CD4-positive, alpha-beta T cell treated with Interleukin-17A for 1 hour (primary cell): ENCODE data around the gene DIAPH3.
A peak's percentile ranks its signal among the peaks of the same experiment; 100 is the strongest.

Experiments
- DNase-seq: peaks from one replicate; pipeline ENCODE4 v3.0.0-alpha.2; 2020

DIAPH3 gene

GRCh38 chr13:59701261-59701660, 462.5 kb downstream of the DIAPH3 start:
- no peak for DNase-seq

- DNase-seq = no peak
Observed at GRCh38 chr13:59700281-59700680, 463.4 kb downstream of the DIAPH3 start.

GRCh38 chr13:59696271-59696670, 467.5 kb downstream of the DIAPH3 start:
- DNase-seq = no peak

- DNase-seq = no peak
Observed at GRCh38 chr13:59691501-59692066, 472.1 kb downstream of the DIAPH3 start.

- no peak for DNase-seq
Observed at GRCh38 chr13:59690857-59691500, 472.7 kb downstream of the DIAPH3 start.

GRCh38 chr13:59689057-59689456, 474.7 kb downstream of the DIAPH3 start:
- no peak for DNase-seq

- no peak for DNase-seq
Observed at GRCh38 chr13:59686798-59687394, 476.8 kb downstream of the DIAPH3 start.

- no peak for DNase-seq
Observed at GRCh38 chr13:59684105-59684504, 479.6 kb downstream of the DIAPH3 start.

- DNase-seq = no peak
Observed at GRCh38 chr13:59681636-59682311, 482.0 kb downstream of the DIAPH3 start.

- peak; percentile 18 for DNase-seq
Observed at GRCh38 chr13:59680429-59681024, 483.2 kb downstream of the DIAPH3 start.

GRCh38 chr13:59679254-59679653, 484.5 kb downstream of the DIAPH3 start:
- no peak for DNase-seq

- peak; percentile 52 for DNase-seq
Observed at GRCh38 chr13:59677966-59678814, 485.5 kb downstream of the DIAPH3 start.

- DNase-seq = no peak
Observed at GRCh38 chr13:59677430-59677829, 486.3 kb downstream of the DIAPH3 start.

- DNase-seq = no peak
Observed at GRCh38 chr13:59674616-59675015, 489.1 kb downstream of the DIAPH3 start.

- DNase-seq = no peak
Observed at GRCh38 chr13:59673286-59673685, 490.4 kb downstream of the DIAPH3 start.

- no peak for DNase-seq
Observed at GRCh38 chr13:59672445-59672844, 491.3 kb downstream of the DIAPH3 start.

- no peak for DNase-seq
Observed at GRCh38 chr13:59671881-59672280, 491.8 kb downstream of the DIAPH3 start.

- no peak for DNase-seq
Observed at GRCh38 chr13:59666504-59666903, 497.2 kb downstream of the DIAPH3 start.

GRCh38 chr13:59665732-59666131, 498.0 kb downstream of the DIAPH3 start:
- no peak for DNase-seq

- DNase-seq = no peak
Observed at GRCh38 chr13:59665184-59665583, 498.5 kb downstream of the DIAPH3 start.

GRCh38 chr13:59664586-59664985, 499.1 kb downstream of the DIAPH3 start:
- DNase-seq = no peak

GRCh38 chr13:59663707-59664106, 500.0 kb downstream of the DIAPH3 start:
- DNase-seq = no peak

- DNase-seq = no peak
Observed at GRCh38 chr13:59660582-59660981, 503.1 kb downstream of the DIAPH3 start.
